MCF 10A (cell line): ENCODE data around the gene KIF3C. TPM values are rescaled to one million over a fixed set of nuclear protein-coding genes. Genes with fewer than 3 reads are reported as not detected.

Experiments
- BruUV-seq: library from RNA; stranded (reverse); fragments of 400-500 nt; replicated peaks from 2 replicates; lab custom pipeline; 2021; lab: Mats Ljungman, UMichigan
- CTCF ChIA-PET: fragments of 300-600 bp; sonication (Branson Sonifier 250); formaldehyde crosslinking; extraction: SDS; loops from one replicate; lab custom pipeline; 2021; ENCODE audit warnings: antibody characterized with exemption, inconsistent platforms; lab: Yijun Ruan, JAX
- POLR2A ChIA-PET: fragments of 300-600, 350-650 bp; sonication (Branson Sonifier 250); formaldehyde crosslinking; extraction: SDS; loops from one replicate; lab custom pipeline; 2020; ENCODE audit warnings: antibody characterized with exemption, inconsistent platforms; lab: Yijun Ruan, JAX
- DNase-seq: peaks from one replicate; pipeline ENCODE4 v3.0.0-alpha.2; 2018; ENCODE audit not compliant: unreplicated experiment
- H3K27ac Mint-ChIP-seq: one replicate; pipeline ENCODE4 v1.8.0; 2022; ENCODE audit warnings: mild to moderate bottlenecking, low read depth, mixed read lengths; ENCODE audit not compliant: unreplicated experiment
- H3K27me3 Mint-ChIP-seq: one replicate; pipeline ENCODE4 v1.8.0; 2022; ENCODE audit warnings: mixed read lengths; ENCODE audit not compliant: insufficient read depth, unreplicated experiment
- H3K36me3 Mint-ChIP-seq: one replicate; pipeline ENCODE4 v1.8.0; 2022; ENCODE audit warnings: mild to moderate bottlenecking, moderate library complexity, mixed read lengths; ENCODE audit not compliant: insufficient read depth, unreplicated experiment
- H3K4me1 Mint-ChIP-seq: one replicate; pipeline ENCODE4 v1.8.0; 2022; ENCODE audit warnings: mixed read lengths; ENCODE audit not compliant: insufficient read depth, unreplicated experiment
- H3K4me3 Mint-ChIP-seq: one replicate; pipeline ENCODE4 v1.8.0; 2022; ENCODE audit warnings: mild to moderate bottlenecking, moderate library complexity, mixed read lengths; ENCODE audit not compliant: unreplicated experiment
- H3K9me3 Mint-ChIP-seq: one replicate; pipeline ENCODE4 v1.8.0; 2022; ENCODE audit warnings: mixed read lengths; ENCODE audit not compliant: unreplicated experiment
- CTCF ChIP-seq: fragments of 200-600 bp; IDR thresholded peaks from one replicate; pipeline ENCODE4 v1.8.0; 2022; ENCODE audit warnings: antibody characterized with exemption, mild to moderate bottlenecking; ENCODE audit not compliant: unreplicated experiment
- intact Hi-C: fragments of 100-400 bp; cut with micrococcal nuclease; formaldehyde crosslinking; loops from 2 replicates; pipeline ENCODE4 v1.14.1; 2022
- total RNA-seq: library from RNA; stranded (reverse); gene quantifications from 2 replicates; pipeline ENCODE4 v1.2.3, GENCODE V29; 2022

The KIF3C gene
- total RNA-seq, 1 experiment from 2014 or later = 2.0 TPM

GRCh38 chr2:25980076-25980887, 2.0 kb downstream of the KIF3C start:
- intact Hi-C loops = no loop called here
- peaks cover 21% of the 10 kb centered on the region for H3K4me1 Mint-ChIP-seq
- BruUV-seq = no TSS peak
- no peaks in the 10 kb centered on the region for H3K9me3 Mint-ChIP-seq
- DNase-seq = no peak
- ChIA-PET POLR2A (no interaction called here), CTCF (interaction anchor here (1.4 to 1.7 kb wide), 2 partner anchors 12 to 128 kb away, joined by 4 read pairs; no protein-coding TSS in a partner anchor)
- no peak for TF ChIP-seq CTCF
- no peak overlapping the region for H3K27ac Mint-ChIP-seq
- no peaks in the 10 kb centered on the region for H3K27me3 Mint-ChIP-seq
- H3K4me3 Mint-ChIP-seq = no peak overlapping the region
- no peaks in the 10 kb centered on the region for H3K36me3 Mint-ChIP-seq

- Mint-ChIP-seq H3K27me3 (no peaks in the 10 kb centered on the region), H3K4me3 (no peak overlapping the region), H3K36me3 (no peaks in the 10 kb centered on the region), H3K27ac (no peak overlapping the region), H3K4me1 (peaks cover 21% of the 10 kb centered on the region), H3K9me3 (no peaks in the 10 kb centered on the region)
- BruUV-seq = no TSS peak
- DNase-seq = no peak
- TF ChIP-seq CTCF = no peak
- ChIA-PET POLR2A (interaction anchor here (0.5 to 1.2 kb wide), 2 partner anchors 10 to 61 kb away, joined by 3 to 10 read pairs; no protein-coding TSS in a partner anchor), CTCF (interaction anchor here (0.5 to 1.7 kb wide), 8 partner anchors 9 to 324 kb away, joined by 3 to 7 read pairs (median 4); no protein-coding TSS in a partner anchor)
- intact Hi-C loops = no loop called here
Observed at GRCh38 chr2:25979001-25979400, 3.3 kb downstream of the KIF3C start.

- ChIA-PET CTCF (interaction anchor here (0.6 to 0.9 kb wide), 2 partner anchors 27 to 182 kb away, joined by 5 to 6 read pairs; no protein-coding TSS in a partner anchor), POLR2A (interaction anchor here (0.6 kb wide), 1 partner anchor 68 kb away, joined by 3 read pairs; no protein-coding TSS in a partner anchor)
- Mint-ChIP-seq H3K27ac (peak overlapping the region; percentile 2), H3K4me3 (no peak overlapping the region), H3K36me3 (no peaks in the 10 kb centered on the region), H3K27me3 (no peaks in the 10 kb centered on the region), H3K9me3 (no peaks in the 10 kb centered on the region), H3K4me1 (peaks cover 16% of the 10 kb centered on the region)
- TF ChIP-seq CTCF = no peak
- intact Hi-C loops = no loop called here
- DNase-seq = peak; percentile 76
- no TSS peak for BruUV-seq
Observed at GRCh38 chr2:25977768-25978167, 4.5 kb downstream of the KIF3C start.

- ChIA-PET POLR2A (no interaction called here), CTCF (interaction anchor here (0.5 to 0.9 kb wide), 6 partner anchors 26 to 555 kb away, joined by 3 to 6 read pairs (median 4); no protein-coding TSS in a partner anchor)
- Mint-ChIP-seq H3K4me3 (no peak overlapping the region), H3K27me3 (no peaks in the 10 kb centered on the region), H3K4me1 (peaks cover 15% of the 10 kb centered on the region), H3K9me3 (no peaks in the 10 kb centered on the region), H3K36me3 (no peaks in the 10 kb centered on the region), H3K27ac (peak overlapping the region; percentile 2)
- TF ChIP-seq CTCF = no peak
- intact Hi-C loops = no loop called here
- no peak for DNase-seq
- no TSS peak for BruUV-seq
Observed at GRCh38 chr2:25976983-25977741, 5.1 kb downstream of the KIF3C start.
